Measurements from ENCODE around the gene ZFP36.

The ZFP36 gene

GRCh38 chr19:39405958-39406655, 540 bp upstream of the ZFP36 start:
- peak; percentile 73 to 79 for DNase-seq

GRCh38 chr19:39407410-39407659, 688 bp downstream of the ZFP36 start:
- DNase-seq = no peak

GRCh38 chr19:39407660-39408391, 1.2 kb downstream of the ZFP36 start:
- peak in 1 of 2 experiments; percentile 22 for DNase-seq

- DNase-seq = peak in 1 of 2 experiments; percentile 40
These were observed 2.0 kb downstream of the ZFP36 start for GRCh38 chr19:39408392-39409207.

- DNase-seq = peak; percentile 50 to 51
These were observed 2.8 kb downstream of the ZFP36 start for GRCh38 chr19:39409208-39410016.

GRCh38 chr19:39410017-39410830, 3.6 kb downstream of the ZFP36 start:
- peak; percentile 74 to 77 for DNase-seq

GRCh38 chr19:39410831-39411080, 4.1 kb downstream of the ZFP36 start:
- no peak for DNase-seq

- DNase-seq = peak; percentile 40 to 51
These were observed 4.6 kb downstream of the ZFP36 start for GRCh38 chr19:39411081-39411831.

- peak; percentile 91 to 96 for DNase-seq
These were observed 5.1 kb downstream of the ZFP36 start for GRCh38 chr19:39411832-39412099.

GRCh38 chr19:39412100-39412866, 5.6 kb downstream of the ZFP36 start, which contains the start of gene PLEKHG2:
Gene PLEKHG2, plus strand, starts transcription at chr19:39412669. Its CDS starts 1,418 bp downstream, at chr19:39414087.
- peak; percentile 98 to 99 for DNase-seq

- no peak for DNase-seq
These were observed 6.2 kb downstream of the ZFP36 start for GRCh38 chr19:39412867-39413271.

GRCh38 chr19:39413272-39413910, 6.7 kb downstream of the ZFP36 start:
- peak; percentile 25 to 39 for DNase-seq

- DNase-seq = no peak
These were observed 7.4 kb downstream of the ZFP36 start for GRCh38 chr19:39413911-39414608.

- no peak for DNase-seq
These were observed 8.7 kb downstream of the ZFP36 start for GRCh38 chr19:39415111-39416046.

GRCh38 chr19:39416152-39417120, 9.8 kb downstream of the ZFP36 start:
- DNase-seq = no peak

- DNase-seq = no peak
These were observed 11.0 kb downstream of the ZFP36 start for GRCh38 chr19:39417463-39418181.

GRCh38 chr19:39419003-39419402, 12.4 kb downstream of the ZFP36 start:
- DNase-seq = no peak
